Ishikawa (cell line): ENCODE data around the gene NSDHL.

ENCODE experiments used
- CEBPB ChIP-seq: IDR thresholded peaks from 2 replicates; pipeline ENCODE4 v1.6.1; 2012
- CREB1 ChIP-seq: IDR thresholded peaks from 2 replicates; pipeline ENCODE4 v1.6.1; 2012; ENCODE audit warnings: low read depth
- EP300 ChIP-seq: IDR thresholded peaks from 2 replicates; pipeline ENCODE4 v1.6.1; 2012; ENCODE audit warnings: borderline replicate concordance
- NFIC ChIP-seq: IDR thresholded peaks from 2 replicates; pipeline ENCODE4 v1.6.1; 2012
- TAF1 ChIP-seq: IDR thresholded peaks from 2 replicates; pipeline ENCODE4 v1.6.1; 2012; ENCODE audit warnings: low read depth, mild to moderate bottlenecking
- YY1 ChIP-seq: IDR thresholded peaks from 2 replicates; pipeline ENCODE4 v1.6.1; 2012; ENCODE audit warnings: low read depth
- TF ChIP-seq, protein P1 (sequence below): IDR thresholded peaks from 2 replicates; pipeline ENCODE4 v1.6.1; 2012
- TF ChIP-seq, protein P2 (sequence below): IDR thresholded peaks from 2 replicates; pipeline ENCODE4 v1.6.1; 2012
- TF ChIP-seq, protein P3 (sequence below): IDR thresholded peaks from 2 replicates; pipeline ENCODE4 v1.6.1; 2012; ENCODE audit warnings: low read depth, mild to moderate bottlenecking

DNA sequence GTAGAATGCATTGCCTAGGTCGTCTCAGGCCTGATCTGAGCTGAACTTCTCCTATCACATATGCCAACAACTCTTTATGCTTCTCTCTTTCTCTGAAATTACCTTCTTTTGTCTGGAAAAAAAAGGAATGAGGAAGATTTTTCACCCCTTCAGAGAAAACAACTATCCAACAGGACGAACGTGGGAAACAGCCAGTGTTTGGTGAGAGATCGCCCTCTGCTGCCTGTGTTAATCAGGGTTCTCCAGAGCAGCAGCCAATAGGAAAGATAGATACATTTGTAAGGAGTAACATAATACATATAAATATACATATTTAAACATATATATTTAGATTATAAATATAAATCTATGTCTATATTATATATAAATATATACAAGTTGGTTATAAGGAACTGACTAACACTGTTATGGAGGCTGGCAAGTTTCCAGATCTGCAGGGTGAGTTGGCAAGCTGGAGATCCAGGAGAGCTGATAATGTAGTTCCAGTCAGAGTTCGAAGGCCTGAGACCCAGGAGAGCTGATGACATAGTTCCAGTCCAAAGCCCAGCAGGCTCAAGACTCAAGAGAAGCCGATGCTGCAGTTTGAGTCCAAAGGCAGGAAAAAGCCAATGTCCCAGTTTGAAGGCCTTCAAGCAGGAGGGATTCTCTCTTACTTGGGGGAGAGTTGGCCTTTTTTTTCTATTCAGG is 13.6 kb upstream of the NSDHL start:
- TF ChIP-seq CREB1 (no peak), EP300 (no peak), CEBPB (no peak), NFIC (no peak), YY1 (no peak), TAF1 (no peak)
- TF ChIP-seq, protein P1, sequence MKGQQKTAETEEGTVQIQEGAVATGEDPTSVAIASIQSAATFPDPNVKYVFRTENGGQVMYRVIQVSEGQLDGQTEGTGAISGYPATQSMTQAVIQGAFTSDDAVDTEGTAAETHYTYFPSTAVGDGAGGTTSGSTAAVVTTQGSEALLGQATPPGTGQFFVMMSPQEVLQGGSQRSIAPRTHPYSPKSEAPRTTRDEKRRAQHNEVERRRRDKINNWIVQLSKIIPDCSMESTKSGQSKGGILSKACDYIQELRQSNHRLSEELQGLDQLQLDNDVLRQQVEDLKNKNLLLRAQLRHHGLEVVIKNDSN, result no peak
- TF ChIP-seq, protein P2, sequence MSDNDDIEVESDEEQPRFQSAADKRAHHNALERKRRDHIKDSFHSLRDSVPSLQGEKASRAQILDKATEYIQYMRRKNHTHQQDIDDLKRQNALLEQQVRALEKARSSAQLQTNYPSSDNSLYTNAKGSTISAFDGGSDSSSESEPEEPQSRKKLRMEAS, result no peak
- TF ChIP-seq, protein P3, sequence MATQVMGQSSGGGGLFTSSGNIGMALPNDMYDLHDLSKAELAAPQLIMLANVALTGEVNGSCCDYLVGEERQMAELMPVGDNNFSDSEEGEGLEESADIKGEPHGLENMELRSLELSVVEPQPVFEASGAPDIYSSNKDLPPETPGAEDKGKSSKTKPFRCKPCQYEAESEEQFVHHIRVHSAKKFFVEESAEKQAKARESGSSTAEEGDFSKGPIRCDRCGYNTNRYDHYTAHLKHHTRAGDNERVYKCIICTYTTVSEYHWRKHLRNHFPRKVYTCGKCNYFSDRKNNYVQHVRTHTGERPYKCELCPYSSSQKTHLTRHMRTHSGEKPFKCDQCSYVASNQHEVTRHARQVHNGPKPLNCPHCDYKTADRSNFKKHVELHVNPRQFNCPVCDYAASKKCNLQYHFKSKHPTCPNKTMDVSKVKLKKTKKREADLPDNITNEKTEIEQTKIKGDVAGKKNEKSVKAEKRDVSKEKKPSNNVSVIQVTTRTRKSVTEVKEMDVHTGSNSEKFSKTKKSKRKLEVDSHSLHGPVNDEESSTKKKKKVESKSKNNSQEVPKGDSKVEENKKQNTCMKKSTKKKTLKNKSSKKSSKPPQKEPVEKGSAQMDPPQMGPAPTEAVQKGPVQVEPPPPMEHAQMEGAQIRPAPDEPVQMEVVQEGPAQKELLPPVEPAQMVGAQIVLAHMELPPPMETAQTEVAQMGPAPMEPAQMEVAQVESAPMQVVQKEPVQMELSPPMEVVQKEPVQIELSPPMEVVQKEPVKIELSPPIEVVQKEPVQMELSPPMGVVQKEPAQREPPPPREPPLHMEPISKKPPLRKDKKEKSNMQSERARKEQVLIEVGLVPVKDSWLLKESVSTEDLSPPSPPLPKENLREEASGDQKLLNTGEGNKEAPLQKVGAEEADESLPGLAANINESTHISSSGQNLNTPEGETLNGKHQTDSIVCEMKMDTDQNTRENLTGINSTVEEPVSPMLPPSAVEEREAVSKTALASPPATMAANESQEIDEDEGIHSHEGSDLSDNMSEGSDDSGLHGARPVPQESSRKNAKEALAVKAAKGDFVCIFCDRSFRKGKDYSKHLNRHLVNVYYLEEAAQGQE, result no peak
